Neural cell (in vitro differentiated cells): ENCODE measurements around the gene PYDC1. TPM values are rescaled to one million over a fixed set of nuclear protein-coding genes. Genes with fewer than 3 reads are reported as not detected.

ENCODE experiments used
- H2AFZ ChIP-seq: fragments of 200-600, 300-800 bp; sonication (generic), shearing (Covaris generic); 2 replicates; pipeline ENCODE4 v1.6.0; 2014; ENCODE audit warnings: low read depth, mild to moderate bottlenecking, antibody characterized with exemption, low read length, moderate library complexity
- H3F3A ChIP-seq: fragments of 200-600 bp; shearing (Covaris generic); 2 replicates; pipeline ENCODE4 v1.6.1; 2016; ENCODE audit warnings: mild to moderate bottlenecking, moderate library complexity, mixed read lengths, antibody characterized with exemption, low read length; ENCODE audit not compliant: insufficient read depth, poor library complexity, severe bottlenecking
- H3K27ac ChIP-seq: fragments of 200-600, 300-800 bp; sonication (generic), shearing (Covaris generic); 2 replicates; pipeline ENCODE4 v1.5.1; 2014; ENCODE audit warnings: mild to moderate bottlenecking, low read length, moderate library complexity
- H3K27me3 ChIP-seq: fragments of 300-800, 200-600 bp; sonication (generic), shearing (Covaris generic); 2 replicates; pipeline ENCODE4 v1.6.0; 2014; ENCODE audit warnings: mild to moderate bottlenecking, low read depth, low read length, moderate library complexity; ENCODE audit not compliant: insufficient read depth
- H3K36me3 ChIP-seq: fragments of 300-800, 200-600 bp; sonication (generic), shearing (Covaris generic); 2 replicates; pipeline ENCODE4 v1.5.1; 2014; ENCODE audit warnings: mild to moderate bottlenecking, antibody characterized with exemption, low read length, moderate library complexity; ENCODE audit not compliant: insufficient read depth
- H3K4me2 ChIP-seq: fragments of 300-800, 200-600 bp; sonication (generic), shearing (Covaris generic); 2 replicates; pipeline ENCODE4 v1.6.0; 2014; ENCODE audit warnings: mild to moderate bottlenecking, low read length
- H3K4me3 ChIP-seq: fragments of 300-800, 200-600 bp; sonication (generic), shearing (Covaris generic); 2 replicates; pipeline ENCODE4 v1.5.1; 2014; ENCODE audit warnings: mild to moderate bottlenecking, low read length, moderate library complexity
- H3K79me2 ChIP-seq: fragments of 200-600 bp; shearing (Covaris generic); replicated peaks from 2 replicates; pipeline ENCODE4 v1.6.0; 2014; ENCODE audit warnings: mild to moderate bottlenecking, low read length, moderate library complexity; ENCODE audit not compliant: insufficient read depth
- H3K9ac ChIP-seq: fragments of 300-800, 200-600 bp; sonication (generic), shearing (Covaris generic); 2 replicates; pipeline ENCODE4 v1.6.1; 2016; ENCODE audit warnings: mild to moderate bottlenecking, low read length, mixed read lengths
- H3K9me2 ChIP-seq: fragments of 200-600 bp; shearing (Covaris generic); 2 replicates; pipeline ENCODE4 v1.6.1; 2016; ENCODE audit warnings: mild to moderate bottlenecking, low read length, mixed read lengths; ENCODE audit not compliant: insufficient read depth
- H3K9me3 ChIP-seq: fragments of 200-600, 300-800 bp; sonication (generic), shearing (Covaris generic); 2 replicates; pipeline ENCODE4 v1.6.1; 2016; ENCODE audit warnings: mild to moderate bottlenecking, mixed run types, low read length, moderate library complexity, mixed read lengths
- H4K20me1 ChIP-seq: fragments of 200-600 bp; shearing (Covaris generic); 2 replicates; pipeline ENCODE4 v1.6.1; 2016; ENCODE audit warnings: mild to moderate bottlenecking, mixed run types; ENCODE audit not compliant: insufficient read depth
- CTCF ChIP-seq: fragments of 450-650 bp; IDR thresholded peaks from 2 replicates; pipeline ENCODE4 v1.5.1; 2014; ENCODE audit warnings: antibody characterized with exemption, mild to moderate bottlenecking, moderate library complexity; ENCODE audit not compliant: poor library complexity, severe bottlenecking
- EP300 ChIP-seq: fragments of 450-650 bp; conservative IDR thresholded peaks from 2 replicates; pipeline ENCODE4 v1.6.1; 2014; ENCODE audit warnings: antibody characterized with exemption, mild to moderate bottlenecking, moderate library complexity; ENCODE audit not compliant: poor library complexity, severe bottlenecking
- EZH2 ChIP-seq: fragments of 200-600, 300-800 bp; shearing (Covaris generic), sonication (generic); IDR thresholded peaks from 2 replicates; pipeline ENCODE4 v1.6.1; 2014; ENCODE audit warnings: antibody characterized with exemption, low read length, borderline replicate concordance, mild to moderate bottlenecking; ENCODE audit not compliant: insufficient read depth, poor library complexity, severe bottlenecking
- MXI1 ChIP-seq: fragments of 450-650 bp; conservative IDR thresholded peaks from 2 replicates; pipeline ENCODE4 v1.6.1; 2014; ENCODE audit warnings: antibody characterized with exemption, mild to moderate bottlenecking; ENCODE audit not compliant: poor library complexity, severe bottlenecking
- POLR2AphosphoS5 ChIP-seq: IDR thresholded peaks from 2 replicates; pipeline ENCODE4 v1.6.1; 2012
- RAD21 ChIP-seq: fragments of 450-650 bp; conservative IDR thresholded peaks from 2 replicates; pipeline ENCODE4 v1.6.1; 2014; ENCODE audit warnings: antibody characterized with exemption, mild to moderate bottlenecking, moderate library complexity
- SMC3 ChIP-seq: fragments of 450-650 bp; conservative IDR thresholded peaks from 2 replicates; pipeline ENCODE4 v1.6.1; 2014; ENCODE audit warnings: antibody characterized with exemption, mild to moderate bottlenecking, moderate library complexity; ENCODE audit not compliant: poor library complexity
- TAF1 ChIP-seq: IDR thresholded peaks from 2 replicates; pipeline ENCODE4 v1.6.1; 2012; ENCODE audit warnings: low read depth
- polyA plus RNA-seq: library from polyadenylated mRNA; depleted of rRNA; stranded (reverse); fragments of >200 nt; gene quantifications from 2 replicates; pipeline ENCODE4 v1.2.3, GENCODE V29; 2014
- TF ChIP-seq, protein P1 (sequence below): IDR thresholded peaks from 2 replicates; pipeline ENCODE4 v1.6.1; 2012; ENCODE audit warnings: borderline replicate concordance

Gene PYDC1
- polyA plus RNA-seq, 1 donor from 2014 or later = not detected

GRCh38 chr16:31251435-31251834 is 34.5 kb upstream of the PYDC1 start:
- Histone ChIP-seq H3K27ac (no peak overlapping the region), H3K79me2 (no peaks in the 10 kb centered on the region), H3K27me3 (no peaks in the 10 kb centered on the region), H3F3A (no peaks in the 10 kb centered on the region), H3K4me3 (no peak overlapping the region), H3K9me3 (no peaks in the 10 kb centered on the region), H3K9ac (no peak overlapping the region), H3K4me2 (no peak overlapping the region), H3K36me3 (no peaks in the 10 kb centered on the region), H2AFZ (no peak overlapping the region), H3K9me2 (no peaks in the 10 kb centered on the region), H4K20me1 (no peaks in the 10 kb centered on the region)
- TF ChIP-seq TAF1 (no peak), EZH2 (no peak), EP300 (no peak), CTCF (no peak), MXI1 (no peak), RAD21 (no peak), SMC3 (no peak), POLR2AphosphoS5 (no peak)
- TF ChIP-seq, protein P1, sequence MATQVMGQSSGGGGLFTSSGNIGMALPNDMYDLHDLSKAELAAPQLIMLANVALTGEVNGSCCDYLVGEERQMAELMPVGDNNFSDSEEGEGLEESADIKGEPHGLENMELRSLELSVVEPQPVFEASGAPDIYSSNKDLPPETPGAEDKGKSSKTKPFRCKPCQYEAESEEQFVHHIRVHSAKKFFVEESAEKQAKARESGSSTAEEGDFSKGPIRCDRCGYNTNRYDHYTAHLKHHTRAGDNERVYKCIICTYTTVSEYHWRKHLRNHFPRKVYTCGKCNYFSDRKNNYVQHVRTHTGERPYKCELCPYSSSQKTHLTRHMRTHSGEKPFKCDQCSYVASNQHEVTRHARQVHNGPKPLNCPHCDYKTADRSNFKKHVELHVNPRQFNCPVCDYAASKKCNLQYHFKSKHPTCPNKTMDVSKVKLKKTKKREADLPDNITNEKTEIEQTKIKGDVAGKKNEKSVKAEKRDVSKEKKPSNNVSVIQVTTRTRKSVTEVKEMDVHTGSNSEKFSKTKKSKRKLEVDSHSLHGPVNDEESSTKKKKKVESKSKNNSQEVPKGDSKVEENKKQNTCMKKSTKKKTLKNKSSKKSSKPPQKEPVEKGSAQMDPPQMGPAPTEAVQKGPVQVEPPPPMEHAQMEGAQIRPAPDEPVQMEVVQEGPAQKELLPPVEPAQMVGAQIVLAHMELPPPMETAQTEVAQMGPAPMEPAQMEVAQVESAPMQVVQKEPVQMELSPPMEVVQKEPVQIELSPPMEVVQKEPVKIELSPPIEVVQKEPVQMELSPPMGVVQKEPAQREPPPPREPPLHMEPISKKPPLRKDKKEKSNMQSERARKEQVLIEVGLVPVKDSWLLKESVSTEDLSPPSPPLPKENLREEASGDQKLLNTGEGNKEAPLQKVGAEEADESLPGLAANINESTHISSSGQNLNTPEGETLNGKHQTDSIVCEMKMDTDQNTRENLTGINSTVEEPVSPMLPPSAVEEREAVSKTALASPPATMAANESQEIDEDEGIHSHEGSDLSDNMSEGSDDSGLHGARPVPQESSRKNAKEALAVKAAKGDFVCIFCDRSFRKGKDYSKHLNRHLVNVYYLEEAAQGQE = no peak

- H3F3A ChIP-seq = no peaks in the 10 kb centered on the region
- H3K9me2 ChIP-seq = no peaks in the 10 kb centered on the region
- H3K4me2 ChIP-seq = no peak overlapping the region
- H3K9ac ChIP-seq = no peak overlapping the region
- H3K27ac ChIP-seq = no peak overlapping the region
- H3K4me3 ChIP-seq = no peak overlapping the region
- TF ChIP-seq RAD21 (no peak), TAF1 (no peak), EP300 (no peak), MXI1 (no peak), SMC3 (no peak), POLR2AphosphoS5 (no peak), EZH2 (no peak), CTCF (no peak)
- TF ChIP-seq, protein P1 = no peak
- H3K79me2 ChIP-seq = no peaks in the 10 kb centered on the region
- no peaks in the 10 kb centered on the region for H3K36me3 ChIP-seq
- no peaks in the 10 kb centered on the region for H3K27me3 ChIP-seq
- no peaks in the 10 kb centered on the region for H3K9me3 ChIP-seq
- H4K20me1 ChIP-seq = no peaks in the 10 kb centered on the region
- no peak overlapping the region for H2AFZ ChIP-seq
Observed at GRCh38 chr16:31250782-31251384, 33.9 kb upstream of the PYDC1 start.
